GM19467 (cell line): Measurements from ENCODE around the gene LAMP2.
"Not testable (repeated sequence)": the region's sequence is repeated elsewhere in the genome, so short reads cannot be mapped to it uniquely, and the experiment has no call there.

ENCODE experiments used
- ATAC-seq: cut with Tn5 transposase; IDR thresholded peaks from one replicate; pipeline ENCODE4 v1.9.1; 2021; ENCODE audit warnings: mild to moderate bottlenecking, moderate library complexity; ENCODE audit not compliant: unreplicated experiment

LAMP2 gene

DNA sequence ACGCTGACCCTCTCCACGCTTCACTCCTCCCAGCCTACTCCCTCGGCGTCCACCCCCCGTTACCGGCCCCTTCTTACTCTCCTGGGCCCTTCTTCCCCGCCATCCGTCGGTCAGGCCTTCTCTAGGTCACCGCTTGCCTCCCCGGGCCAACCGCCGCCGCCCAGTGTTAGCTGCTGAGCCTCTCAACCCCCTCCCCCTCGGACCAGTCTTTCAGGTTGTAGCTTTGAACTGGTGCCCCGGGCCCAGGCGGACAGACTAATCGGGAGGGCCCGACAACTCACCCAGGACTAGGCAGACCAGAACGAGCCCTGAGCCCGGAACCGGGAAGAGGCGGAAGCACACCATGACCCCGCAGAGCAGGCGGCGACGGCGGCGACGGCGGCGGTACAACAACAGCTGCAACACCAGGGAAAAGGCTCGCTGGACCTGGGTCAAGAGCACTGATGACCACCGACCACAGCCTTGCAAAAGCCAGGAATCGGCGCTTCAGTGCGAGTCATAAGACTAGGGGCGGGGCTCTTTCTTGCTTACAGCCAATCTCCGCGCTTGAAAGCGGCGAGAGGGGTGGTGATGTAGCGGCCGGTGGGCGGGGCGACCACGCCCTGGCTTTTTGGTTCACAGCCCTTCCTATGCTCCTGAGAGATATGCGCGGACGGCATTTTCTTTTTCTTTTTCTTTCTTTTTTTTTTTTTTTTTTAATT lies at the start of gene LAMP2:
Gene LAMP2, minus strand, starts transcription at position 472 of the 701 bp plus-strand sequence. Its CDS starts 127 bp downstream, at position 345.
- peak; percentile 98 for ATAC-seq

DNA sequence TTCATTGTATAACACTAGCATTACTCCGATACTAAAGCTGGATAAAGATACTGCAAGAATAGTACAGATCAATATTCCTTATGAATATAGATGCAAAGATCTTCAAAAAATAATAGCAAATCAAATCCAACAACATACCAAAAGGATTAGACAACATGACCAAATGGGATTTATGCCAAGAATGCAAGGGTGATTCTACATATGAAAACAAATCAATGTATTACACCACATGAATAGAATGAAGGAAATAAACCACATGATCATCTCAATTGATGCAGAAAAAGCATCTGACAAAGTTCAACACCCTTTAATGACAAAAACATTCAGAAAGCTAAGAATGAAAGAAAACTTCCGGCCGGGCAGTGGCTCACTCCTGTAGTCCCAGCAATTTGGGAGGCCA lies 48.8 kb upstream of the LAMP2 start:
- no peak for ATAC-seq

DNA sequence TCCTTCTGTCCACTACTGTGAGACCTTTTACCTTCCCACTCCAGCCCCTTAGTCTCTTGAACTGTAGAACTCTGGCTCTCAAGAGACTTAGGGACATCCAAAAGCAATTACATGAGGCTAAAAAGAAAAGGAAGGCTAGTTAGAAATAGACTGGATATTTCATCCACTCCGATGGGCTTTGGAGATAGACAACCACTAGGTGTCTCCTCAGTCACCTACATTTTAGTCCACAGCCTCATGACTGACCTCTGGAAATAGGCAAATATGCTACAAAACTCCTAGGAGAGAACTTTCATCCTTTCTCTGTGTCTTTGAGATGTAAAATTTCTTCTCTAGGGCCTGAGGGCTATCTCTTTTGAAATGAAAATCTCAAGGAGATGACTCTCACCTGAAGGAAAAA lies 45.1 kb upstream of the LAMP2 start:
- ATAC-seq, result no peak

DNA sequence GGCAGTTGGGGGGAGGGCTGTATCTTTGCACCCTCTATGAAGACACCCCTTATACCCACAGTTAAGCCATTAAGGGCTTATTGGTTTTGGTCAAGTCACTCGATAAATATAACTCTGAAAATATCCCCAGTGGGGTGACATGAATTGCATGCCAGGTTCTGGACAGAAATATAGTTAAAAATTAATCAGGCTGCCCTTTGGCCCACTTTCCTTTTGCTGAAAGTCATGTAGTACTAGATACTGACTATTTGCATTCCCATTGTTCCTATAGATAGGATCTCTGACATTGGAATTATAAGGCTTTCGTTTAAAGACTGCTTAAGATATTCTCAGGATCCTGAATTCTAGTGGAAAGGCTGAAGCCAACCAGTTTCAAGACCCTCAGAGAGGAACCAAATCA lies 43.5 kb upstream of the LAMP2 start:
- no peak for ATAC-seq

DNA sequence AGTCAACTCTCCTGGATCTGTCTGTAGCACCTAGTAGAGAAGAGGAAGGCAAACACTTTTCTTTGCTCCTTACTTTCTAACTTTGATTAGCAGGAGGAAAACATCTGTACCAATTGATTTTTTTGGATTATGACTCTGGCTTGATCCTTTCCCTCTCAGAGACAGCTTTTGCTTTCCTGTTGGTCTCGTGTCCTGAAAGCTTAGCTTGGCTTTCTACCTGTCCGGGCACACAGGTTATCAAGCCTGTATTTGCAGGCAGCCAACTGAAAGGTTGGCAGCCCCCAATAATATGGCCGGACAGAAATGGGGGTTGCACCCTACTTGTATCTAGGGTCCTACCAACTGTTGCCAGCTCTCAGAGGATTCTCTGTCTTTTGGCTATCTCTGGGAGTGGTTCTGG lies 43.1 kb upstream of the LAMP2 start:
- ATAC-seq, result no peak

DNA sequence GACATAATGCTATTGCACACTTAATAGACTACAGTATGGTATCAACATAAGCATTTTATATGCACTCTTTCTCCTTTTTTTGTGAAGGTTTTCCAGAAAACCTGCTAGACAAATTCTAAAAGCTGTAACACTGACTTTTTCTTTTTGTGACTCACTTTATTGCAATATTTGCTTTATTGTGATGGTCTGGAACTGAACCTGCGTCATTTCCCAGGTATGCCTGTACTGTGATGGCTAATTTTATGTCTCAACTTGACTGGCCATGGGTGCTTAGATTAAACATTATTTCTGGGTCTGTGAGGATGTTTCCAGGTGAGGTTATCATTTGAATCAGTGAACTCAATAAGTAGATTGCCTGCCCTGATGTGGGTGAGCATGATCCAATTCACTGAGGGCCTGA lies 35.5 kb upstream of the LAMP2 start:
- ATAC-seq, result no peak

DNA sequence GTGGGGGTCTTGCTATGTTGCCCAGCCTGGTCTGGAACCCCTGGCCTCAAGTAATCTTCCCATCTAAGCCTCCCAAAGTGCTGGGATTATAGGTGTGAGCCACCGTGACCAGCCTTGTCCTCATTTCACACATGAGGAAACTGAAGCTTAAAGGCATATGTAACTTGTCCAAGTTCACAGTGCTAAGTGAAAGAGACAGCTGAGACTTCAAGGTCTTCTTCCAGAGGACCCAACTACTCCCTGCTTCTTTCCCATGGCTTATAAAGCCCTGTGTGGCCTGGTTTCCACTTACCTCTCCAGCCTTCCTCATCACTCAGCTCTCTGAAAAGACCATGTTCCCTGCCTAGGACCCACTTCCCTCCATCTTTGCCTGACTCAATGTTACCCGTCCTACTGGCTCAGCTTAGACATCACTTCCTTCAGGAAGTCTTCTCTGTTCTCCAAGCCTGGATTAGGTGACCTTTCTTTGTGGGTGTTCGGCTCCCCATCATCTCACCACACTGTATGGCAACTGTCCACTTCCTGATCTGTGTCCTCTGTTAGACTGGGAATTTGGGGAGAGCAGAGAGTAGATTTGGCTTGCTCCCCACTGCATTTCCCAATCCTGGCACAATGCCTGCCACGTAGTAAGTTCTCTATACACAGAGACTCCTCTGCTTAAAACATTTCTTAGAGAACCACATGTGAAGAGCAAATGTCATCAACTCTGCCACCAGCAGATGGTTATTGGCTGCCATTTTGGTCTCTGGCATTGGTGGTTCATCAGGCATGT lies 30.4 kb upstream of the LAMP2 start:
- ATAC-seq, result no peak

DNA sequence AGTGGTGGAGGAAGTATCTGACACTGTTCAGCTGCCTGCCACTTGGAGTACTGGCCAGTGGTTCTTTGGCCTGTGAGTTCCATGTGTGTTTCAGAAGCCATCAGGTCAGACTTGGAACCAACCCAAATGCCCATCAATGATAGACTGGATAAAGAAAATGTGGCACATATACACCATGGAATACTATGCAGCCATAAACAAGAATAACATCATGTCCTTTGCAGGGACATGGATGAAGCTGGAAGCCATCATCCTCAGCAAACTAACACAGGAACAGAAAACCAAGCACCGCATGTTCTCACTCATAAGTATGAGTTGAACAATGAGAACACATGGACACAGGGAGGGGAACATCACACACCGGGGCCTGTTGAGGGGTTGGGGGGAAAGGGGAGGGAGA lies 21.0 kb upstream of the LAMP2 start:
- ATAC-seq, result not testable (repeated sequence)

DNA sequence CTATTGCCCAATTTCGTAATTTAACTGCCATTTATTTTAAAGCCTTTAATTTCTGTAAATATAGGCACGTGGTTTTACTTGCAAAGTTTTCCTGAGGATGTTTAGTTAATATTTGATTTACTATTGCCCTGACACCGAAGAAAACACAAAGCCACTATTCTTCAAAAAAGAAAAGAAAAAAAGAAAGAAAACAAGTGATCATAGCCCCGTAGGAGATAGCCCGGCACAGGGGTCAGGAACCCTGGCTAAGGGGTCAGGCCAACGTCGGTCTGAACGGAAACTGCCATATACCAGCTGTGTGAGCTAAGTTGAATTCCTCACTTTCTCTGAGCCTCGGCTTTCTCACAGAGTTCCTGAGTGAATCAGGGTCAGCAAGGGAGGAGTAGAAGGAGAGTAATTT lies 17.7 kb upstream of the LAMP2 start:
- no peak for ATAC-seq

DNA sequence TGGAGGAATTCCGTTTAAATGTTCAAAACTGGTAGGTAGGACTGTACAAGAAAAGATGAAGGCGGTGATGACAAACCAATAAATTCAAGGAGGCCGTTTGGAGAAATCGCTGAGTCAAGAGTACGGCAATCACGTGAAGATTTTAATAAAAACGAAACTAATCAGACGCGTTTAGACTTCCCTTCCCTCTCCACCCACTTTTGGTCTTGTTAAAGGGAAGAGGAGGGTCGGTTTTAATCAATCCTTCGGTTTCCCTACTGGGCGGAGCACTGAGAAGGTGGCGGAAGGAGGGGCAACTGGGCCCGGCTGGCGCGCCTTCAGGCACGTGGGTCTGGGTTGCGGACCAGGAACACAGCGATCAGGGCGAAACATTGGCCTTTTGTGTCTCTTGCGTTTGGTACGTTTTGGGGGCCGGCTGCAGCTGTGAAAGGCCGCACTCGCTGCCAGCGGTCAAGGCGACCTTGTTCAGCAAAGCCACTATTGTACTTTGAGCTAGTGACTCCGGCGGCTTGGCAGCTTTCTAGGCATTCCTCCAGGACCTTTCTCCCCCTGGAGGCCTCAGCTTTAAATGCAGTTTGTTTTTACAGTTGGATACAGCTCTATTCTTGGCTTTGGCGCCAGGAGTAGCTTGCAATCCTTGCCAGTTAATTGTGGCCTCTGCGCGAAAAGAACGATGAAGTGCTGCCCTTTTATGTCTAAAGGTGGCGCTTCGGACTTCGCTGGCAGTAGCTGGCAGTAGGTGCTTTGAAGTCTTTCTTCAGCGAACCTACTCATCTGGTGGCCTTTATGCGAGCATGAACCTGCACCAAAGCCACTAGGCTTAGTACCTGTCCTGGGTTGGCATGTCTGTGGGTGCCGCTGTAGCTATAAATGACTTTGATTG lies 16.8 kb upstream of the LAMP2 start:
- ATAC-seq, result peak; percentile 65

DNA sequence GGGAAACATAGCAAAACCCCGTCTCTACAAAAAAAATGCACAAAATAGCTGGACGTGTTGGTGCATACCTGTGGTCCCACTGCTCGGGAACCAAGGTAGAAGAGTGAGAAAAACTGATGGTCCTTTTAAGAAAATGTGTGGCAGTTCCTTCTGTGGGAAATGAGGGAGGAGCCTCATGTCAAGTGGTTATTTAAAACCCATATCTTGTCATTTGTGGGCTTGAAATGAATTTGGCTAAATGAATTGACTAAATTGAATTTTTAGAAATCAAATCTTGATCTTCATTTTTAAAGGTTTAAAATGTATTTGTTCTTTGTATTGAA lies 16.2 kb upstream of the LAMP2 start:
- ATAC-seq, result no peak

DNA sequence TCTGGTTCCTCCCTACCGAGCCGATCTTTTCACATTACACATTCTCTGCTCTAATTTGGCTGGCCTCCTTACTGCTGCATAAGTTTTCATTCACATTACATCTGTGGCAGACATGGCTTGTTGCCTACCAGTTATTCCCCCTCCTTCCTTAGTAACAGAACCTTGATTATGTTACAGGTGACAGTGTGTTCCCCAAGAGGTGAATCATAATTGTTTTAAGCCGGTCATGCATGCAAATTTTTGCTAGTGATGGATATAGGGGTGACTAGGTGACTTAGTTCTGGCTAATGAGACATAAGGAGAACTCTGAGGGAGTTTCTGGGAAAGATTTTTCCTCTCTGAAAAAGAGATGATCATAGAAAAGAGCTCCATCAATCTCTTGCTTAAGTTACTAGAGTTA lies 8.4 kb upstream of the LAMP2 start:
- ATAC-seq, result no peak

DNA sequence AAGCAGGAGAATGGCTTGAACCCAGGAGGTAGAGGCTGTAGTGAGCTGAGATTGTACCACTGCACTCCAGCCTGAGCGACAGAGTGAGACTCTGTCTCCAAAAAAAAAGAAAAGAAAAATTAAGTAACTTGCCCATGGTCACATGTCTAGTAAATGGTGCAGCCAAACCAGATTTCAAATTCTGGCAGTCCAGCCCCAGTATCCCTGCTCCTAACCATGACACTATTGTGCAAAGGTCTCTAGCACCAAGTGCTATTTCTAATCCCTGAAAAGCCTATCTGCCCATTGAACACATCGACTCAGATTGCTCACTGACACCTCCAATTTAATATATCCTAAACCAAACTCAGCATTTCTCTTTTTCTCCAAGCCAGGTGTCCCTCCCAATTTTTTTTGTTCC lies 7.6 kb upstream of the LAMP2 start:
- ATAC-seq, result no peak

DNA sequence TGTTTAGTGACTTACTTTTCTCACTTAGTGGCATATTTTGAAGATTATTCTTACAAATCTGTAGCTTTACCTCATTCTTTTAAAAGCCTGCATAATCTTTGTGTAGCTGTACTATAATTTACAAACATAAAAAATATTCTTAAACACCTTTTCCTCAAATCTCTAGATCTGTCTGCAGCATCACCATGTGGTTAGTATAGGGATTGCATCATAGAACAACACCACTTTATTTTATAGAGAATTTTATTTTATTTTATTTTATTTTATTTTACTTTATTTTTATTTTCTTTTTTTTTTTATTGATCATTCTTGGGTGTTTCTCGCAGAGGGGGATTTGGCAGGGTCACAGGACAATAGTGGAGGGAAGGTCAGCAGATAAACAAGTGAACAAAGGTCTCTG lies 6.4 kb upstream of the LAMP2 start:
- not testable (repeated sequence) for ATAC-seq

DNA sequence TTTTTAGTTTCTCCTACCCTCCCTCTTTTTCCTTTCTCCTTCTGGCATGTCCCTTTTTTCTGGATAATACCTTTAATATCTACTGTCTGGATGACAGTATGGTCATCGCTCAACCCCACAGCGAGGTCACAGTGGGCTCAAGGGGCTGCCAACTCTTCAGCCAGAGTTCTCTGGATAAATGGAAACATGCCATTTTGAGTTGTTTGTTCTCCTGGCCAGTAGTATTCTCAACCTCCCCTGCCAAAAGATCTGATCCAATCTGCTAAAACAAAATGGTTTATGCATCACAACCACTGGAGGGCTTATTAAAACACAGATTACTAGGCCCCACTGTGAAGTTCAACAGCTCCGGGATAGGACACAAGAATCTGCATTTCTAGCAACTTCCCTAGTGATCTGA lies 5.0 kb upstream of the LAMP2 start:
- ATAC-seq, result no peak

DNA sequence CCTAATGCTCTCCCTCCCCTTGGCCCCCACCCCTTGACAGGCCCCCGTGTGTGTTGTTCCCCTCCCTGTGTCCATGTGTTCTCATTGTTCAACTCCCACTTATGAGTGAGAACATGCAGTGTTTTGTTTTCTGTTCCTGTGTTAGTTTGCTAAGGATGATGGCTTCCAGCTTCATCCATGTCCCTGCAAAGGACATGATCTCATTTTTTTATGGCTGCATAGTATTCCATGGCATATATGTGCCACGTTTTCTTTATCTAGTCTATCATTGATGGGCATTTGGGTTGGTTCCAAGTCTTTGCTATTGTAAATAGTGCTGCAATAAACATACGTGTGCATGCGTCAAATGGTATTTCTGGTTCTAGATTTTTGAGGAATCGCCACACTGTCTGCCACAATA lies 561 bp upstream of the LAMP2 start:
- not testable (repeated sequence) for ATAC-seq

DNA sequence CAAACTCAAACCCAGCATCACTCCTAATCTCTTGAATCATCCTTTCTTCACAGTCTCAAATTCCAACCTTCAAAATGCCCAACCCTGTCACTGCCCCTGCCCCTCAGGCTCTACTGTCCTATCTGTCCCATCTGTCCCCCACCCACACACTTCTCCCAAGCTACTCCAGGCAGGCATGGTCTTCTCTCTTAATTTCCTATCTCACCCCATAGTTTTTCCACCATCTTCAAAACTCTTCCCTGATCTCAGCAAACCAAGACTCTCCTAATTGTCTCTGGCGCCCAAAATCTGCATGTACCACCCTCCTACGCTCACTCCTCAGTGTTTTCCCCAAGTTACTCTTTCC lies 644 bp downstream of the LAMP2 start:
- ATAC-seq, result no peak

DNA sequence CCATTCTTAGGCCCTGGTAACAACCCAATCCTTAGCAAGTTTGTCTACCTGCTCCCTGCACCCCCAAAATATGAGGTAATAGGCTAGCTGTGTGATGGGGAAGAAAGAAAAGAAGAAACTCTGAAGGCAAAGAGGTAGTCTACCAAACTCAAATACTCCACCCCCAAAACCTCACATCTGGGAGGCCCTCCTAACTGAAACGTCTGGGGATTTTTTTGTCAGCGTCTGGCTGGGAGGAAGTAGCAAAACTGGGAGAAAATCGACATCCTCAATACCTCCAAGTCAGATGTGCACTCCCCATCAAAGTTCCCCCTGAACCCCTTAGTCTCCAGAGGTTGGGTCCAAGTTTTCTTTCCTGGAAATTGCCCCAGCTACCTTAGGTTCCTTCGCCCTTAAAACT lies 1.0 kb downstream of the LAMP2 start:
- ATAC-seq, result no peak

DNA sequence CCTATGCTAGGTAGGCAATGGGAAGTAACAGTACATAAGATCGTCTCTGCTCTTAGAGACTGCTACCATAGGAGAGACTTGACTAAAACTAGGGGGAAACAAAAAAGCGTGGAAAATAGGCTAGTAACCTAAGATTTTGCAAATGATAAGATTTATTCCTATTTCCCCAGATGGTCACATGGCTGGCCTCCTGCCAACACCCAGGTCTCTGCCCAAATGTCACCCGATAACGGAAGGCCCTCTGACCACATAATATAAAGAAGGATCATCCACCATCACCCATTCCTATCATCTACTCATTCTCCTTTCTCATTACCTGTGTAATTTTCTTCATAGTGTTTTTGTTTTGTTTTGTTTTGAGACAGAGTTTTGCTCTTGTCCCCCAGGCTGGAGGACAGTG lies 4.7 kb downstream of the LAMP2 start:
- ATAC-seq, result no peak

DNA sequence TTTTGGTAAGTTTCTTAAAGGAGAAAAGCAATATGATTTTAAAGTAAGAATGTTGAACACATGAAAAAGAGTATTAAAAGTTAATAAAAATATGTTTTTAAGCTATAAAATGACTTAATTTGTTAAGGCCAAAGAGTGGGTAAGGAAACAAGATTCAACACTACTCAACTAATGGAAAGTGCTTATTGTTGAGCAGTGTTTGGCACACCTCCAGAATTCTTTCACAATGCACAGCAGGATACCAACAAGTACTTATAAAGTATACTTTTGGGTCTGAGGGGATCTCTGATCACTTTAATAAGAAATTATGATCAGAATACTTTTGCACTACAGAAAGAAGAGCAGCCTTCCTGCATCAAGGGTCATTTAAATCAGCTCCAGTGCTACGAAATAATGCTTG lies 5.9 kb downstream of the LAMP2 start:
- ATAC-seq, result no peak

DNA sequence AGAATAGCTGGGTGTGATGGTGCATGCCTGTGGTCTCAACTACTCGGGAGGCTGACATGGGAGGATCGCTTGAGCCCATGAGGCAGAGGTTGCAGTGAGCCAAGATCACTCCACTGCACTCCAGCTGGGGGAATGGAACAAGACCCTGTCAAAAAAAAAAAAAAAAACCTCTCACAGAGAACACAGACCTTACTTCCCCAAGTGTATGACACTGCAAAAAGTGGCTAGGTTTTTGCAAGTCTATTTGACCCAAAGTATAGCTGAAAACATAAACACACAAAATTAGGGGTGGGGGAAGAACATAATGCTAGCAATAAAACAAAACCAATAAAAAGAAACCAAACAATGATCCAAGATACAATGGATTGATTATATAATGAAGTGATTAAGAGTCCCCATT lies 6.7 kb downstream of the LAMP2 start:
- no peak for ATAC-seq

DNA sequence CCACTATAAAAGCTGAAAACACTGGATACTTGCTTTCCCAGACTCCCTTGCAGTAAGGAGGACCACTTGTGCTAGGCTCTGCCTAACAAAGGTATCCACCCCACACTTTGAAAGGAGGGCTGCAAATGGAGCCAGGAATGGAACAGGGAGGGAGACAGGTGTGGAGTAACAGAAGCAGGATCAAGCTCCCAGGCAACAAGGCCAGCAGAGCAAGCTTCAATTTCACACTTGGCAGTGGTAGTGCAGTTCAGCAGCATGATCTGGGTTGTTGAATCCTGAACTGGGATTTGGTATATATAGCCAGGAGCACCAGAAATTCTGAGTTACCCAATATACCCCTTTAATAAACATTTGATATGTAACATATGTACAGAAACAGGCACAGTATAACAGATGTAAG lies 9.8 kb downstream of the LAMP2 start:
- no peak for ATAC-seq
